ENCODE results near the gene MYO9B.
"Not testable (repeated sequence)": the region's sequence is repeated elsewhere in the genome, so short reads cannot be mapped to it uniquely, and the experiment has no call there.

The MYO9B gene

DNA sequence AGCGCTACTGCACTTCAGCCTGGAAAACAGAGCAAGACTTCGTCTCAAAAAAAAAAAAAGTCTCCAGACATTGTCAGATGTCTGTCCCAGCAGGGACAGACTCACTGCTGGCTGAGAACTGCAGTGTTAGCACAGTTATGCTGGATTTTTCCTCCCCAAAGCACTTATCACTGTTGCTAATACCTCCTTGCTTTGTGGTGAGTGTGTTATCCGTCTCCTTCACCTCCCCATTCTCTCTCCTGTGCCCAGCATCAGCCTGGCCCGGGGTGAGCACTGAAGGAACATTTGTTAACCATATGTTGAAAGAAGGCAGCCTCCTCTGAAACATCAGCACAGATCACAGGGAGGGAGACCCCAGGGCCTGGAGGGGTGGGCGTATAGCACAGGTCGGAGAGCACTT lies 11.3 kb downstream of the MYO9B start:
- no peak for DNase-seq (ENCODE audit: low read depth in 2 of 2, low spot score in 1 of 2)

DNA sequence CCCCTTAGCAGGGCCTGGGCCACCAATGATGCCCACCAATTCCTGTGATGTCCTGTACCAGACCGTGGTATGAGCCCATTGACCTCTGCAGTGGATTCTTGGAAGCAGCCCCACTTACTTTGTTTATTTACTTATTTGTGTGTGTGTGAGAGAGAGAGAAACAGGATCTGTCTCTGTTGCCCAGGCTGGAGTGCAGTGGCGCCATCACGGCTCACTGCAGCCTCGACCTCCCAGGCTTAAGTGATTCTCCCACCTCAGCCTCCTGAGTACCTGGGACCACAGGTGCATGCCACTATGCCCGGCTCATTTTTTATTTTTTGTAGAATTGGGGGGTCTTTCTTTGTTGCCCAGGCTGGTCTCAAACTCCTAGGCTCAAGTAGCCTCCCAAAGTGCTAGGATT lies 13.0 kb downstream of the MYO9B start:
- DNase-seq (ENCODE audit: low read depth in 2 of 2, low spot score in 1 of 2), result no peak

DNA sequence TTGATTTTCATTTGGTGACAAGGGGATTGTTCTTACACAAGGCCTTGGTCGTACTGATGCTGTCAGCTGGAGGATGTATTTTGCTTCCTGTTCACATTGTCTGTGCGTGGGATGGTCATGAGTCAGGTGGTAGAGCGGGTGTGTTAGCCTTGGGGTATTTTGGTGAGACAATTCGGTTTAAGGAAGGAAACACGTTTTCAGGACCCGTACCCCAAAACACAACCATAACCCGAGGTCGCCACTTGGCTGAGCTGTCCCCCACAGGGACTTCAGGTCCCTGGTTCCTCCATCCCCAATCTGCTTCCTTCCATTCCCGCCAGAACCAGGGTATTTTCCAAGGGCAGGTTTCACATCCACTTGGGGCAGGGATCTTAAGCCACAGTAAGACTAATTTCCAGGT lies 15.0 kb downstream of the MYO9B start:
- peak in 1 of 2 donors; percentile 35 for DNase-seq (ENCODE audit: low read depth in 2 of 2, low spot score in 1 of 2)

DNA sequence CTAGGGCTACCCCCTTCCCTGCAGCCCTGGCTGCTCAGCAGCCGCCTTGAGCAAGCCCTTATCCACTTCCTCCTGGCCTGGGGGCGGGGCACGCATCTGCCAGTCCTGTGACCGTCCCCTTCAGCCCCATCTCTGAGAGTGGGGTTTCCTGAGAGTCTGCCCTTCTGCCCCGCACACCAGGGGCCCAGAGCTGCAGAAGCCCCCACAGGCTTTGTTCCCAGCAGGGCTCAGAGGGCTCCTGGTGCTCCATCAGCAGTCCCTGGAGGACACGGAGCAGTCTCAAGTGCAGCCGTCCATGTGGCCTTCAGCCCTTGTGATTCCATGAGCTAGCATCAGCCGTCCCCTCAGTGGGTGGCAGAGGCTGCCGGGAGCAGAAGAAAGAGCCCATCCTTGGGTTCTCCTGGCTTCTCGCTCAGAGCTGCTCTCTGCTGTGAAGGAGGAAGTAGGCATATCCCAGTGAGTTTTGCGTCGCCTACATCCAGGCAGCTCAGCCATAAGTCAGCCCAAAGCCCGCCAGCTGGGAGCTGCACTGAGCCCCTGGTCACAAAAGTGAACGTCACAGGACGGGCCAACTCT lies 16.3 kb downstream of the MYO9B start:
- no peak for DNase-seq (ENCODE audit: low read depth in 2 of 2, low spot score in 1 of 2)

DNA sequence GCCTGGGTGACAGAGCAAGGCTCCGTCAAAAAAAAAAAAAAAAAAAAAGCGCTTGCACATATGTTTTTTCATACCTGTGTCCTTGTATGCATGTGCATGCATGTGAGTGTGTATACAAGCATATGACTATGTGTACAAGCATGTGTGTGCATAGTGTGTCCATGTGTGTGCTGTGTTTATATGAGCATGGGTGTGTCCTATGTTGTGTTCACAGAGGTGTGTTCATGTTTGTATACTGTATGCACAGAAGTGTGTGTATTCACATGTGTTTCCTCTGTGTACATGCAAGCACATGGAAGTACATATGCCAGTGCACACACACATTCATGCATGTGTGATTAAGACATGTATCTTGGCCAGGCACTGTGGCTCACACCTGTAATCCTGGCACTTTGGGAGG lies 17.1 kb downstream of the MYO9B start:
- DNase-seq (ENCODE audit: low read depth in 2 of 2, low spot score in 1 of 2), result no peak

DNA sequence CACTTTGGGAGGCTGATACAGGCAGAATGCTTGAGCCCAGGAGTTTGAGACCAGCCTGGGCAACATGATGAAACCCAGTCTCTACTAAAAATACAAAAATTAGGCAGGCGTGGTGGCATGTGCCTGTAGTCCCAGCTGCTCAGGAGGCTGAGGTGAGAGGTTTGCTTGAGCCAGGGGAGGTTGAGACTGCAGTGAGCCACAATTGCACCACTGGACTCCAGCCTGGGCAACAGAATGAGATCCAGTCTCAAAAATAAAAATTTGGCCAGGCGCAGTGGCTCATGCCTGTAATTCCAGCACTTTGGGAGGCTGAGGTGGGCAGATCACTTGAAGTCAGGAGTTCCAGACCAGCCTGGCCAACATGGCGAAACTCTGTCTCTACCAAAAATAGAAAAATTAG lies 19.1 kb downstream of the MYO9B start:
- not testable (repeated sequence) for DNase-seq (ENCODE audit: low read depth in 2 of 2, low spot score in 1 of 2)

DNA sequence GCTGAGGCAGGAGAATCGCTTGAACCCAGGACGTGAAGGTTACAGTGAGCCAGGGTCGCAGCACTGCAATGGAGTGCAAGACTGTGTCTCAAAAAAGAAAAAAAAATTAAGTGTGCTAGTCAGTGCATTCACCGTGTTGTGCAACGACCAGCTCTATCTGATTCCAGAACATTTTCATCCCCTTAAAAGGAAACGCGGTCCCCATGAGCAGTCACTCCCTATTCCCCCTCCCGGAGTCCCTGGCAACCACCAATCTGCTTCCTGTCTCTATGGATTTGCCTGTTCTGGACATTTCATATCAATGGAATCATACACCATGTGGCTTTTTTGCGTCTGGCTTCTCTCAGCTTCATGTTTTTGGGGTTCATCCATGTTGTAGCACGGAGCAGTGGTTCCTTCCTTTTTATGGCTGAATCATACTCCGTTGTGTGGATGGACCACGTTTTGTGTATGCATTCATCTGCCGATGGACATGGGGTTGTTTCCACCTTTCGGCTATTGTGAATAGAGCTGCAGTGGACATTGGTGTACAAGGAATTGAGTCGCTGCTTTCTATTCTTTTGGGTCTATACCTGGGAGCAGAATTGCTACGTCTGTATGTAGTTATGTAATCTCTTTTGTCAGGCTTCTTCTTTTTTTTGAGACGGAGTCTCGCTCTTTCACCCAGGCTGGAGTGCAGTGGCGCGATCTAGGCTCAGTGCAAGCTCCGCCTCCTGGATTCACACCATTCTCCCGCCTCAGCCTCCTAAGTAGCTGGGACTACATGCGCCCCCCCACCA lies 19.8 kb downstream of the MYO9B start:
- no peak for DNase-seq (ENCODE audit: low read depth in 2 of 2, low spot score in 1 of 2)

DNA sequence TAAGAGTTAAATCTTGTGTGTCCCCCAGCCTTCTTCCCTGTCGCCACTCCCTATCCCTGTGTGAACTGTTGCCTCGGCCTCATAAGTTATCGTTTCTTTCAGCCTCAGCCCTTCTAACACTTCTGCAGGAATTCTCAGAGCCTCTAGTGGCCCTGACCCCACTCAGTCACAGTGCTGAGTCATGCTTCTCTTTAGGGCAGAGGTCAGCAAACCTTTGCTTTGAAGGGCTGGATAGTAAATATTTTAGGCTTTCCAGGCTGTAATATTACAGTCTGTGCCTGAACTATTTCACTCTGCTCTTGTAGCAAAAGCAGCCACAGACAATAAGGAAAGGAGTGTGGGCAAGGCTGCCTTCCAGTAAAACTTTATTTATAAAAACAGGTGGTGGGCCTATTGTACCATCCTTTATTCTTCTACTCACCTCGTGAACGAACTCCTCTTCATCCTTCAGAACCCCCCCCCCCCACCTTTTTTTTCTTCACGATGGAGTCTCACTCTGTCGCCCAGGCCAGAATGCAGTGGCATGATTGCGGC lies 22.1 kb downstream of the MYO9B start:
- DNase-seq (ENCODE audit: low read depth in 2 of 2, low spot score in 1 of 2), result no peak

DNA sequence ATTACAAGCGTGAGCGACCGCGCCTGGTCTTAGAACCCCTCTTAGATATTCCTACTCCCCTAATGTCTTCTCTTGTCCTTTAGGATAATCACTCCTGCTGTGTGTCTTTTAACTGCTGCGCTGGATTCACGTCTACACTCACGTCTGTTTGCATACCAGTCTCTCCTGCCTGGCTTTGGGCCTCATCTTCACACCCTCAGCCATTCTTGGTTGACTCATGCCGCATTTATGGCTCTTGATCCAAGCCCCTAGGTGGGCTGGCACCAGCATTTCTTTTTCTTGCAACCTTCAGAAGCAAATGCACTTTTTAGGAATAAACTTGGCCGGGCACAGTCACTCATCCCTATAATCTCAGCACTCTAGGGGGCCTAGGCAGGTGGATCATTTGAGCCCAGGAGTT lies 22.7 kb downstream of the MYO9B start:
- DNase-seq (ENCODE audit: low read depth in 2 of 2, low spot score in 1 of 2), result no peak

DNA sequence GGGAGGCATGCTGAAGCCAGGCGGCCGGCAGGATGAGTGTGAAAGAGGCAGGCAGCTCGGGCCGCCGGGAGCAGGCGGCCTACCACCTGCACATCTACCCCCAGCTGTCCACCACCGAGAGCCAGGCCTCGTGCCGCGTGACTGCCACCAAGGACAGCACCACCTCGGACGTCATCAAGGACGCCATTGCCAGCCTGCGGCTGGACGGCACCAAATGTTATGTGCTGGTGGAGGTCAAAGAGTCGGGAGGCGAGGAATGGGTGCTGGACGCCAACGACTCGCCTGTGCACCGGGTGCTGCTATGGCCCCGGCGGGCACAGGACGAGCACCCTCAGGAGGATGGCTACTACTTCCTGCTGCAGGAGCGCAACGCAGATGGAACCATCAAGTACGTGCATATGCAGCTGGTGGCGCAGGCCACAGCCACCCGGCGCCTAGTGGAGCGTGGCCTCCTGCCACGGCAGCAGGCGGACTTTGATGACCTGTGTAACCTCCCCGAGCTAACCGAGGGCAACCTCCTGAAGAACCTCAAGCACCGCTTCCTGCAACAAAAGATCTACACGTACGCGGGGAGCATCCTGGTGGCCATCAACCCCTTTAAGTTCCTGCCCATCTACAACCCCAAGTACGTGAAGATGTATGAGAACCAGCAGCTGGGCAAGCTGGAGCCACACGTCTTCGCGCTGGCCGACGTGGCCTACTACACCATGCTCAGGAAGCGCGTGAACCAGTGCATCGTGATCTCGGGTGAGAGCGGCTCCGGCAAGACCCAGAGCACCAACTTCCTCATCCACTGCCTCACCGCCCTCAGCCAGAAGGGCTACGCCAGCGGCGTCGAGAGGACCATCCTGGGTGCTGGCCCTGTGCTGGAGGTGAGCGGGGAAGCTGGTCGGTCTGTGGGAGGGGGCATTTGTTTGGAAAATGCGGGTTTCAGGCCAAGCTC lies 26.4 kb downstream of the MYO9B start:
- no peak for DNase-seq (ENCODE audit: low read depth in 2 of 2, low spot score in 1 of 2)

DNA sequence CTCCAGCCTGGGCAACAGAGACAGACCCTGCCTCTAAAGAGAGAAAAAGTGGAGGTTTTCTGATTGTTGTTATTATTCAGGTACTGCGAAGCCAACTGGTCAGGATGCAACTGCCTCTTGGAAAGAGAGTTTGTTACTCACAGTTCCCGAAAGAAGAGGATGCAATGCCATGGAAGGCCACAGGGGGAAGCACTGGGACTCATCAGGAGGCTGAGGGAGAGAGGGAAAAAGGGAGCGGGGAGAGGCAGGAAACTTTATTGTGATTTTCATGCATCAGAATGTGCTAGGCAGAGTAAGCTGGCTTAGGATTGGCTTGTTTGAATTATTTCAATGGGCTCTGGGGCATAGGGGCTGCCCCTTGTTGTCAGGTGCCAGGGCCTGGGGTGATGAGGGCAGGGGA lies 27.6 kb downstream of the MYO9B start:
- DNase-seq (ENCODE audit: low read depth in 2 of 2, low spot score in 1 of 2), result no peak

DNA sequence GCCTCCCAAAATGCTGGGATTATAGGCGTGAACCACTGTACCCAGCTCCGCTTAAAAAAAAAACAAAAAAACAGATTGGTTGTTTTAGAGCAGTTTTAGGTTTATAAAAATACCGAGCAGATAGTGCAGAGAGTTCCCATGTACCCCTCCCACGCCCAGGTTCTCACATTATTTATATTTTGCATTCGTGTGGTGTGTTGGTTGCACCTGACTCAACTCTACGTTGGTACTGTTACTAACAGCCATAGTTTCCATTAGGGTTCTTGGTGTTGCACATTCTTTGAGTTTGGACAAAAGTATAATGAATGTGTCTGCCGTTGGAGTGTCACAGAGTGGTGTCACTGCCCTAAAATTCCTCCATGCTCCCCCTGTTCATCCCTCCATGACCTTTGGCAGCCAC lies 29.1 kb downstream of the MYO9B start:
- no peak for DNase-seq (ENCODE audit: low read depth in 2 of 2, low spot score in 1 of 2)

DNA sequence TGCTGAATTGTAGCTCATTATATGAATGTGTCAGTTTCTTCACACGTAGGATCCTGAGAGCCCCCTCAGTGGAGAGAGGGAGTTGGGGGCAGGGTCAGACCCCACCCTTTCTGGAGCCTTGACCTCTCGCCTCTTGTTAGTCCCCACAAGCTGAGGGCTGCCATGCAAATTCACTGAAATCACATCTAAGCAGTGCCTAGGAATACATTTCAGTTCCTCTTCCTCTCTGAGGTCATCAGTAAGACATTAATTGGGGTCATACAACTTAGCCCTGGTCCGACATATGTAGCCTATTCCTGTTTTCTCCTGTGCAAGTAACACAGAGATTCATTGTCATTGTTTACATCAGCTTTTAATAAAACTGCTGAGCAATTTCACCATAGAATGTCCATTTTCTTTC lies 30.0 kb downstream of the MYO9B start:
- DNase-seq (ENCODE audit: low read depth in 2 of 2, low spot score in 1 of 2), result no peak

DNA sequence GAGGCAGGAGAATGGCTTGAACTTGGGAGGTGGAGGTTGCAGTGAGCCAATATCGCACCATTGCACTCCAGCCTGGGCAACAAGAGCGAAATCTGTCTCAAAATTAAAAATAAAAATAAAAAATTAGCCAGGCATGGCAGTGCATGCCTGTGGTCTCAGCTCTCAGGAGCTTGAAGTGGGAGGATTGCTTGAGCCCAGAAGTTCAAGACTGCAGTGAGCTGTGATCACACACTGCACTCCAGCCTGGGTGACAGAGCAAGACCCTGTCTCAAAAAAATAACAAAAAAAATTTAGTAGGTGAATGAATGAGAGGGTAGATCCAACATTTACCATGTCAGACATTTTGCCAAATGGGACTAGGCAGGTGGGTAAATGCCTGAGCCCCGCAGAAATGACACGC lies 31.4 kb downstream of the MYO9B start:
- DNase-seq (ENCODE audit: low read depth in 2 of 2, low spot score in 1 of 2), result not testable (repeated sequence)

DNA sequence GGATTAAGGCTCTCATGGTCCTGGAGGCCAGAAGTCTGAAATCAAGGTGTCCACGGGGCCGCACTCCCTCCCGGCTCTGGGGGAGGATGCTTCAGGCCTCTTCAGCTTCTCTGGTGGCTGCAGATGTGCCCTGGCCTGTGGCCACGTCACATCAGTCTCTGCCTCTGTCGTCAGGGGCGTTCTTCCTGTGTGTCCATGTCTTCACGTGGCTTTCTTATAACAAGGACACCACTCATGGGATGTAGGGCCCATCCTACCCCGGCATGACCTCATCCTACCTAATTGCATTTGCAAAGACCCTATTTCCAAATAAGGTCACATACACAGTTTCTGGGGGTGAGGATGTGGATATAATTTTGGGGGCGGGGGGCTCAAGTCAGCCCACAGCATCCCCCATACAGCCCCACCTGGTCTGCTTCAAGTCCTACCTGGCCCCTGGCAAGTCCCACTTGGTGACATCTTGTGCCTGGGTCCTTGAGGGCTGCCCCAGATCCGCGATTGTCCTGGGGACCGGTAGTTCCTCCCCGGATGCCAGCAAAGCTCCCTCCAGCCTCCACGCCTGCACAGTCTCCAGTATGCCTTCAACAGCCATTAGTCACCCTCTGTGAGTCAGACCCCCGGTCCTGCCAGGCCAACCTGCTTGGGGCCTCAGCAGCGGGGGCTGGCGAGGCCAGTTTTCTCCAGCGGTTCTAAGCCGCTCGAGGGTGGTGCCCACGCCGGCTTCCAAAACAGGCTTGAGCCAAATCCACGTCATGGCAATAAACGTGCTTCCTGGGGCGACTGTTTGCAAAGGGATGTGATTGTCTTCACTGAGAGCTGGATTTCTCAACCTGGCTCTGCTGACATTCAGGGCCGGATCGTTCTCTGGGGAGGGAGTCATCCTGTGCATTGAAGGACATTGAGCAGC lies 32.2 kb downstream of the MYO9B start:
- DNase-seq (ENCODE audit: low read depth in 2 of 2, low spot score in 1 of 2), result no peak

DNA sequence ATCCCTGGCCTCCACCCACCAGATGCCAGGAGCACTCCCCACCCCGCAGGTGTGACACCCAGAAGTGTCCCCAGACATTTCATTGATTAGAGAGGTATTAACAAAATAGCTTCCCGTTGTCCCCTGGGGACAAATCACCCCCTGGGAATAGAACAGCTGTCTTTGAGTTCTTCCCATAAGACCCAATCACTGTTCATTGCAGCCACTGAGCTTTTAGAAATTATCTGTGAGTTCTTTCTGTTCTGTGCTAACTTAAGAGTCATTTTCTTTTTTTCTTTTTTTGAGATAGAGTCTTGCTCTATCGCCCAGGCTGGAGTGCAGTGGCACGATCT lies 32.8 kb downstream of the MYO9B start:
- no peak for DNase-seq (ENCODE audit: low read depth in 2 of 2, low spot score in 1 of 2)

DNA sequence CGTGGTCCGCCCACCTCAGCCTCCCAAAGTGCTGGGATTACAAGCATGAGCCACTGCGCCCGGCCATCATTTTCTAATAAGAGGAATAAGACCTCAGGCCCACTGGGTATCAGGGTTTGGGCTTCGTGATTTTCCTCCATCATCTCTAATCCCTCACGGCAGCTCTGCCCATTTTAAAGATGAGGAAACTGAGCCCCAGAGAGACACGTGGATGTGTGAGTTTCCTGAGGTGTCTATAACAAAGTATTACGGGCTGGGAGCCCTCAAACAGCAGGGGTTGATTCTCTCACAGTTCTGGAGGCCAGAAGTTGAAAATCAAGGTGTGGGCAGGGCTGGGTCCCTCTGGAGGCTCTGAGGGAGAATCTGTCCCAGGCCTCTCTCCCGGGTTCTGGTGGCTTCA lies 33.7 kb downstream of the MYO9B start:
- no peak for DNase-seq (ENCODE audit: low read depth in 2 of 2, low spot score in 1 of 2)

DNA sequence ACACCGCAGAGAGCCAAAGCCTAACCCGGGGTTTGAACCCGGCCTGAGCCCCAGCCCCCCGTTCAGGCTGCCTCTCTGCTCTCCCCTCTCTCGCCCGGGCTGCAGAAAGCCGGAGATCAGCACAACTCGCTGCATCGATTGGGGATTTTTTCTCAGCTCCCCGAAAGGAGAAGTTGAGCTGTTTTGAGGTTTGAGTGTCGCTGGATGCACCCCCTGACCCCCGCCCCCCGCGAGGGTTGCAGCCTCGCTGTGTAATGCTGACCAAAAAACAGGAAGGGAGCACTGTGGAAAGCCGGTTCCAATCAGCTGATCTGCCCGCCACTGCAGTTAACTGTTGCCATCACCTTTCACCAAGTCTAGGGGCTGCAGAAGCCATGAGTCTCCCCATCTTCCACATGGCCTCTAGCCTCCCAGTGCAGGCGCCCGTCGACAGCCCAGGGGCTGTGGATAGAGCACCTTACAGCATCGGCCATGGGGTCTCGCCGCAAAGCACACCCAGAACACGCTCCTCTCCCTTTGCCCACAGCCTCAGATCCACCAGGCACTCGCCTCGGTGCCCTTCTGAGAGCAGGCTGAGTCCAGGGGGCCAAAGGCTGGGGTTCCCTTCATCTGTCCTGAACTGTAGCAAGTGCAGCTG lies 34.5 kb downstream of the MYO9B start:
- no peak for DNase-seq (ENCODE audit: low read depth in 2 of 2, low spot score in 1 of 2)

DNA sequence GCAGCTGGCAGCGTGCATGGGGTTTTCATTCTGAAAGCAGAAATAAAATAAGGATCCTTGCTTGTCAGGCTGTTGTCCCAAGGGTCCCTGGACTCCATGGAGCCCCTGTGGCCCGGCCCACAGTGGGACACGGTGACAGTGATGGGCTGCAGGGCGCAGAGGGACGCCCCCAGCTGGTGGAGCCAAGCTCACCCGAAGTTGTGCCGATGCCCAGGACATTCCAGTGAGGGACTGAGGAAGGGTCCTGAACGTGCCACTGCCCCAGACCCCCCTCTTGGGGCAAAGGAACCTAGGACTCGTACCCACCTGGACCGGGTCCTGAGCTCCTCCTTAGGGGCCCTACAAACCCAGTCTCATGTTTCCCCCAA lies 35.0 kb downstream of the MYO9B start:
- no peak for DNase-seq (ENCODE audit: low read depth in 2 of 2, low spot score in 1 of 2)

DNA sequence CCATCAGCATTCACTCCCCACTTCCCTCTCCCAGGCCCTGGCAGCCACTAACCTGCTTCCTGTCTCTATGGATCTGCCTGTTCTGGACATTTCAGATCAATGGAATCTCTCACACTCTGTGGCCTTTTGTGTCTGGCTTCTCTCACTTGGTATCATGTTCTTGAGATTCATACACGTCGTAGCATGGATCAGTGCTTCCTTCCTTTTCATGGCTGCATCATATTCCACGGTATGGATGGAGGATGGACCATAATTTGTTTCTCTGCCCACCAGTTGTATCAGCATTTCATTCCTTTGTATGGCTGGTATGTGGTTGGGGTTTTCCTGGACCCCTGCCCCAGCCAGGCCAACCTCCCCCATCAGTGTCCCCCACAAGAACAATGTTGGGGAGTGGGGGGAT lies 36.2 kb downstream of the MYO9B start:
- no peak for DNase-seq (ENCODE audit: low read depth in 2 of 2, low spot score in 1 of 2)
